HepG2 (cell line): Measurements from ENCODE around the gene CDK6. TPM values are rescaled to one million over a fixed set of nuclear protein-coding genes. Genes with fewer than 3 reads are reported as not detected.

Experiments
- ASH2L ChIP-seq: fragments of 300-600, 200-600 bp; sonication (generic); IDR thresholded peaks from 2 replicates; pipeline ENCODE4 v1.7.0; 2017; ENCODE audit warnings: low read depth, mild to moderate bottlenecking, moderate library complexity, mixed read lengths, low read length; ENCODE audit not compliant: insufficient read length
- DBP ChIP-seq: sonication (generic); formaldehyde crosslinking; IDR thresholded peaks from 2 replicates; pipeline ENCODE4 v1.4.0; 2020; ENCODE audit warnings: missing genetic modification reagents; ENCODE audit errors: not compliant biosample characterization
- ERF ChIP-seq: IDR thresholded peaks from 2 replicates; pipeline ENCODE4 v1.6.1; 2018; ENCODE audit warnings: missing biosample characterization, missing genetic modification reagents
- GABPB1 ChIP-seq: IDR thresholded peaks from 2 replicates; pipeline ENCODE4 v1.6.1; 2016; ENCODE audit warnings: mild to moderate bottlenecking, missing genetic modification reagents, moderate library complexity, missing compliant biosample characterization
- GATAD2A ChIP-seq: IDR thresholded peaks from 2 replicates; pipeline ENCODE4 v1.6.1; 2016
- HMG20A ChIP-seq: IDR thresholded peaks from 2 replicates; pipeline ENCODE4 v1.6.1; 2016; ENCODE audit warnings: borderline replicate concordance
- HMGXB4 ChIP-seq, 2 experiments: sonication (generic) in 1 of 2; formaldehyde crosslinking in 1 of 2; IDR thresholded peaks; 2 replicates each; pipeline versions ENCODE4 v1.4.0 to v1.6.1; 2018 to 2020; ENCODE audit warnings: missing genetic modification reagents in 2 of 2, borderline replicate concordance in 1 of 2, low read depth in 1 of 2, mild to moderate bottlenecking in 1 of 2, missing biosample characterization in 1 of 2
- HNF4G ChIP-seq, 2 experiments: sonication (generic) in 1 of 2; formaldehyde crosslinking in 1 of 2; IDR thresholded peaks; 2 replicates each; pipeline versions ENCODE4 v1.4.0 to v1.6.1; 2011 to 2020; ENCODE audit warnings: borderline replicate concordance in 2 of 2, low read depth in 2 of 2, mild to moderate bottlenecking in 2 of 2, low read length in 1 of 2, missing genetic modification reagents in 1 of 2, moderate library complexity in 1 of 2
- MAFF ChIP-seq: IDR thresholded peaks from 2 replicates; pipeline ENCODE4 v1.6.1; 2011; ENCODE audit warnings: low read depth, low read length, improper control_type of control experiment
- MAFG ChIP-seq: sonication (generic); formaldehyde crosslinking; IDR thresholded peaks from 2 replicates; pipeline ENCODE4 v1.5.1; 2020; ENCODE audit warnings: mild to moderate bottlenecking, missing genetic modification reagents
- NFE2L2 ChIP-seq: fragments of 150-350 bp; IDR thresholded peaks from 2 replicates; pipeline ENCODE4 v1.6.1; 2014; ENCODE audit warnings: low read length
- NONO ChIP-seq, 2 experiments: fragments of 450-650 bp in 1 of 2; sonication (generic) in 1 of 2; formaldehyde crosslinking in 1 of 2; IDR thresholded peaks in 1 of 2; conservative IDR thresholded peaks in 1 of 2; 2 replicates each; pipeline versions ENCODE4 v1.6.1 to v1.8.0; 2017 to 2022; ENCODE audit warnings: mild to moderate bottlenecking in 1 of 2, missing genetic modification reagents in 1 of 2, moderate library complexity in 1 of 2
- NR2F1 ChIP-seq, 2 experiments: fragments of 450-650 bp in 1 of 2; formaldehyde crosslinking in 1 of 2; IDR thresholded peaks; 2 replicates each; pipeline versions ENCODE4 v1.5.0 to v1.6.1; 2016 to 2020; ENCODE audit warnings: mild to moderate bottlenecking in 1 of 2, missing compliant biosample characterization in 1 of 2, missing genetic modification reagents in 1 of 2, moderate library complexity in 1 of 2
- PHF21A ChIP-seq: sonication (generic); formaldehyde crosslinking; IDR thresholded peaks from 2 replicates; pipeline ENCODE4 v1.5.0; 2020; ENCODE audit warnings: mild to moderate bottlenecking, missing genetic modification reagents
- PHF5A ChIP-seq: IDR thresholded peaks from one replicate; pipeline ENCODE4 v1.6.1; 2018; ENCODE audit warnings: low read depth, missing genetic modification reagents; ENCODE audit not compliant: unreplicated experiment
- RARA ChIP-seq: IDR thresholded peaks from 2 replicates; pipeline ENCODE4 v1.6.1; 2016; ENCODE audit warnings: missing genetic modification reagents, missing compliant biosample characterization
- RCOR2 ChIP-seq: IDR thresholded peaks from 2 replicates; pipeline ENCODE4 v1.6.1; 2016; ENCODE audit warnings: missing biosample characterization, missing genetic modification reagents
- RXRB ChIP-seq: IDR thresholded peaks from 2 replicates; pipeline ENCODE4 v1.6.1; 2016; ENCODE audit warnings: borderline replicate concordance, missing genetic modification reagents, missing compliant biosample characterization
- SAP130 ChIP-seq: IDR thresholded peaks from 2 replicates; pipeline ENCODE4 v1.6.1; 2016; ENCODE audit warnings: low read depth
- TBX2 ChIP-seq: sonication (generic); formaldehyde crosslinking; IDR thresholded peaks from 2 replicates; pipeline ENCODE4 v1.5.0; 2020; ENCODE audit warnings: missing genetic modification reagents, mild to moderate bottlenecking, borderline replicate concordance
- THAP11 ChIP-seq: IDR thresholded peaks from 2 replicates; pipeline ENCODE4 v1.6.1; 2016; ENCODE audit warnings: missing biosample characterization, missing genetic modification reagents
- ZBTB3 ChIP-seq: sonication (generic); formaldehyde crosslinking; IDR thresholded peaks from 2 replicates; pipeline ENCODE4 v1.4.0; 2020; ENCODE audit warnings: low read depth, mild to moderate bottlenecking, moderate library complexity, missing genetic modification reagents, borderline replicate concordance
- ZBTB49 ChIP-seq: sonication (generic); formaldehyde crosslinking; IDR thresholded peaks from 2 replicates; pipeline ENCODE4 v1.4.0; 2020; ENCODE audit warnings: missing genetic modification reagents, borderline replicate concordance
- ZNF253 ChIP-seq: sonication (generic); formaldehyde crosslinking; IDR thresholded peaks from 2 replicates; pipeline ENCODE4 v1.8.0; 2022; ENCODE audit warnings: mild to moderate bottlenecking, missing genetic modification reagents, borderline replicate concordance
- polyA plus RNA-seq, 8 experiments: library from polyadenylated mRNA; depleted of rRNA in 3 of 8; stranded (reverse) in 7 of 8; unstranded in 1 of 8; fragments of >200 nt; fragmentation: Illumina TruSeq in 4 of 8; extraction: Trizol in 4 of 8; gene quantifications; 2 replicates each; pipeline versions ENCODE4 v1.2.1 to v1.2.3, GENCODE V29; 2011 to 2016; ENCODE audit warnings: low read depth in 4 of 8, missing spikeins in 1 of 8, mixed read lengths in 1 of 8; ENCODE audit not compliant: insufficient read depth in 1 of 8
- total RNA-seq, 5 experiments: library from RNA; depleted of rRNA; stranded (reverse); fragments of >200 nt; fragmentation: Illumina TruSeq; extraction: Trizol; gene quantifications; 2 replicates each; pipeline ENCODE4 v1.2.3, GENCODE V29; 2016; ENCODE audit warnings: low read depth in 1 of 5

CDK6 gene
- total and polyA plus RNA-seq, 2 of the 13 experiments (the other 11 are each of a cell fraction or from before 2014, with no cell fraction given) = 34.6 to 90.8 TPM

- TF ChIP-seq MAFG (CRISPR knock-in tag) = peak; percentile 99
- peak; percentile 96 for TF ChIP-seq SAP130 (CRISPR knock-in tag)
- TF ChIP-seq TBX2 = peak; percentile 58; the same call in 1 of the 2 replicates
- TF ChIP-seq HMGXB4 (CRISPR knock-in tag; IDR thresholded peaks at IDR 0.05; ENCODE audit: borderline replicate concordance in 1 of 2, low read depth in 1 of 2) = peak in 1 of 2 experiments; percentile 59; a peak in 1 of 4 replicates
- TF ChIP-seq RARA (CRISPR knock-in tag) = peak; percentile 83
- peak; percentile 94 for TF ChIP-seq GATAD2A (CRISPR knock-in tag)
- peak; percentile 16; the same call in 1 of the 2 replicates for TF ChIP-seq HNF4G (IDR thresholded peaks at IDR 0.05; ENCODE audit: borderline replicate concordance, low read depth, low read length)
- TF ChIP-seq HNF4G (CRISPR knock-in tag; IDR thresholded peaks at IDR 0.05; ENCODE audit: borderline replicate concordance, low read depth) = no peak
- TF ChIP-seq MAFF = peak; percentile 100
- peak; percentile 29; the same call in 1 of the 2 replicates for TF ChIP-seq PHF21A (CRISPR knock-in tag)
- TF ChIP-seq ASH2L = peak; percentile 67
- TF ChIP-seq ERF (CRISPR knock-in tag) = peak; percentile 54; the same call in 1 of the 2 replicates
- TF ChIP-seq RCOR2 = peak; percentile 65; the same call in 1 of the 2 replicates
- peak; percentile 79 for TF ChIP-seq THAP11 (CRISPR knock-in tag)
- peak; percentile 100 for TF ChIP-seq NFE2L2
- TF ChIP-seq HMG20A (CRISPR knock-in tag) = peak; percentile 56; the same call in 1 of the 2 replicates
- TF ChIP-seq NR2F1 (CRISPR knock-in tag; IDR thresholded peaks at IDR 0.05) = peak in 1 of 2 experiments; percentile 41; a peak in 2 of 4 replicates
- TF ChIP-seq RXRB (CRISPR knock-in tag) = peak; percentile 81
- TF ChIP-seq ZBTB3 (CRISPR knock-in tag) = no peak
- TF ChIP-seq ZBTB49 (CRISPR knock-in tag) = no peak
- peak; percentile 45 for TF ChIP-seq PHF5A
- TF ChIP-seq NONO (IDR thresholded peaks at IDR 0.05) = no peak
- TF ChIP-seq NONO (CRISPR knock-in tag; conservative IDR thresholded peaks at IDR 0.05) = no peak
- TF ChIP-seq GABPB1 (CRISPR knock-in tag) = peak; percentile 54; the same call in 1 of the 2 replicates
- TF ChIP-seq ZNF253 (CRISPR knock-in tag) = no peak
- no peak for TF ChIP-seq DBP (CRISPR knock-in tag)
Observed at GRCh38 chr7:92809760-92810573, 26.4 kb downstream of the CDK6 start (continued).
